Testis (tissue), 3 donors: ENCODE measurements around the gene MAP3K3. TPM values are rescaled to one million over a fixed set of nuclear protein-coding genes. Genes with fewer than 3 reads are reported as not detected.

Source experiments
- DNase-seq: peaks from one replicate; pipeline ENCODE4 v3.0.0-alpha.2; 2019
- H3K27ac ChIP-seq, 2 donors: fragments of 200-600 bp; sonication (generic); one replicate each; pipeline ENCODE4 v1.5.1; 2019
- H3K27me3 ChIP-seq: fragments of 200-600 bp; sonication (generic); one replicate; pipeline ENCODE4 v1.5.1; 2019
- H3K36me3 ChIP-seq: fragments of 200-600 bp; sonication (generic); one replicate; pipeline ENCODE4 v1.5.1; 2017; ENCODE audit warnings: low read depth; ENCODE audit errors: missing control alignments
- H3K4me1 ChIP-seq: fragments of 200-600 bp; sonication (generic); one replicate; pipeline ENCODE4 v1.5.1; 2019
- H3K4me3 ChIP-seq, 2 donors: fragments of 200-600 bp; sonication (generic); one replicate each; pipeline ENCODE4 v1.5.1; 2017 to 2019
- H3K9me3 ChIP-seq: fragments of 200-600 bp; sonication (generic); one replicate; pipeline ENCODE4 v1.5.1; 2017
- POLR2A ChIP-seq: fragments of 450-650 bp; IDR thresholded peaks from one replicate; pipeline ENCODE4 v1.6.1; 2017; ENCODE audit warnings: antibody characterized with exemption, mild to moderate bottlenecking, moderate library complexity
- WGBS, 2 donors: methylation state at CpG; one replicate each; pipeline ENCODE4 v1.1.5; 2018; 5-methylcytosine and 5-hydroxymethylcytosine counted together
- intact Hi-C: fragments of 100-400 bp; cut with DNase I; formaldehyde crosslinking; loops from one replicate; pipeline ENCODE4 v1.15.1; 2023; ENCODE audit warnings: low total_unique reads
- polyA plus RNA-seq: library from polyadenylated mRNA; stranded (reverse); fragments of 350-450 nt; fragmentation: Illumina TruSeq; extraction: RNeasy Lipid Tissue Mini Kit (QIAGEN cat#74804); gene quantifications from one replicate; pipeline ENCODE4 v1.2.3, GENCODE V29; 2014; ENCODE audit warnings: low read depth, low replicate concordance; ENCODE audit not compliant: insufficient read depth
- total RNA-seq, 2 donors: library from RNA; depleted of rRNA; stranded (reverse); fragments of >200 nt; gene quantifications; one replicate each; pipeline ENCODE4 v1.2.3, GENCODE V29; 2016
- TF ChIP-seq, protein P1 (sequence below), 3 experiments: fragments of 450-650 bp in 2 of 3; fragments of 200-600 bp in 1 of 3; sonication (generic) in 1 of 3; IDR thresholded peaks; one replicate each; pipeline ENCODE4 v1.5.1; 2016 to 2019; ENCODE audit warnings: antibody characterized with exemption in 3 of 3, mild to moderate bottlenecking in 2 of 3, moderate library complexity in 1 of 3

The MAP3K3 gene
- total and polyA plus RNA-seq, 3 donors from 2014 or later, result 46.0 to 57.7 (median 57.5) TPM

- H3K9me3 ChIP-seq, result no peaks in the 10 kb centered on the region
- 86 to 87% methylated on average over 1 of the region's 1 CpG for WGBS, 2 donors
- intact Hi-C loops, result no loop called here
- no peak for DNase-seq
- TF ChIP-seq POLR2A, result no peak
- TF ChIP-seq, protein P1, sequence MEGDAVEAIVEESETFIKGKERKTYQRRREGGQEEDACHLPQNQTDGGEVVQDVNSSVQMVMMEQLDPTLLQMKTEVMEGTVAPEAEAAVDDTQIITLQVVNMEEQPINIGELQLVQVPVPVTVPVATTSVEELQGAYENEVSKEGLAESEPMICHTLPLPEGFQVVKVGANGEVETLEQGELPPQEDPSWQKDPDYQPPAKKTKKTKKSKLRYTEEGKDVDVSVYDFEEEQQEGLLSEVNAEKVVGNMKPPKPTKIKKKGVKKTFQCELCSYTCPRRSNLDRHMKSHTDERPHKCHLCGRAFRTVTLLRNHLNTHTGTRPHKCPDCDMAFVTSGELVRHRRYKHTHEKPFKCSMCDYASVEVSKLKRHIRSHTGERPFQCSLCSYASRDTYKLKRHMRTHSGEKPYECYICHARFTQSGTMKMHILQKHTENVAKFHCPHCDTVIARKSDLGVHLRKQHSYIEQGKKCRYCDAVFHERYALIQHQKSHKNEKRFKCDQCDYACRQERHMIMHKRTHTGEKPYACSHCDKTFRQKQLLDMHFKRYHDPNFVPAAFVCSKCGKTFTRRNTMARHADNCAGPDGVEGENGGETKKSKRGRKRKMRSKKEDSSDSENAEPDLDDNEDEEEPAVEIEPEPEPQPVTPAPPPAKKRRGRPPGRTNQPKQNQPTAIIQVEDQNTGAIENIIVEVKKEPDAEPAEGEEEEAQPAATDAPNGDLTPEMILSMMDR (IDR thresholded peaks at IDR 0.05), result no peak
- no peak overlapping the region for H3K27ac ChIP-seq
- no peaks in the 10 kb centered on the region for H3K36me3 ChIP-seq
- no peak overlapping the region for H3K4me3 ChIP-seq
- no peaks in the 10 kb centered on the region for H3K27me3 ChIP-seq
- H3K4me1 ChIP-seq, result no peaks in the 10 kb centered on the region
These were observed 24.2 kb downstream of the MAP3K3 start for GRCh38 chr17:63646488-63646806.

DNA sequence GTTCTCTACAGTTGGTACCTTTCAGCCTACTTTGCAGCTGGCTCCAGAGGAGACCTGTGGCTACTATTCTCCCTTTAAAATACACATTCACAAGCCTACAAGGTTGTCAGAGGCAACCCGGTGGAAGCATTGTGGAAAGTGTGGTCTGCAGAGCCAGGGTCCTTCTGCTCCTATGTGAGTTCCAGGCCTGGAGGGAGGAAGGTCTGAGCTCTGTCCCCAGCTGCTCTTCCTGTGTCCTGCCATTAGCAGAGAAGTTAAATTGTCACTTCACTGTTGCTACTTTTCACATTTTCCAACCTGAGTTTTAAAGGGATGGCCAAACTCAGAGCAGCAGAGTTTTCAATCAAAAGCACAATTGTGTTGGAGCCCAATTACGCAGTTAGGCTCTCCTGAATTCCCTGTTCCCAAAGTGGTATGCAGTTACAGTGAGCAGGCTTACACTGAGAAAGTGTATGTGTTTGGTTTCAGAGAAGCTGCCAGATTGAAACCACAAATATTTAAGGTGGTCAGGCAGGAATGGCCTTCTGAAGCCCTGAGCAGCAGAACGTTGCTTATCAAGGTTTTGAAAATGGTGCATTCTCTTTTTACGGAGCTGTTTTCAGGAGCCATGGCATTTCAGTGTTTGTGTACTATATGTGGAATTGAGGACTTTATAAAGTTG lies 25.0 kb downstream of the MAP3K3 start:
- H3K4me3 ChIP-seq, result no peak overlapping the region
- no peaks in the 10 kb centered on the region for H3K4me1 ChIP-seq
- no peak overlapping the region for H3K27ac ChIP-seq
- H3K27me3 ChIP-seq, result no peaks in the 10 kb centered on the region
- H3K36me3 ChIP-seq, result no peaks in the 10 kb centered on the region
- intact Hi-C loops, result no loop called here
- DNase-seq, result no peak
- 66 to 71% methylated on average over 4 of the region's 4 CpGs for WGBS, 2 donors
- no peak for TF ChIP-seq POLR2A
- TF ChIP-seq, protein P1 (IDR thresholded peaks at IDR 0.05), result no peak
- no peaks in the 10 kb centered on the region for H3K9me3 ChIP-seq

DNA sequence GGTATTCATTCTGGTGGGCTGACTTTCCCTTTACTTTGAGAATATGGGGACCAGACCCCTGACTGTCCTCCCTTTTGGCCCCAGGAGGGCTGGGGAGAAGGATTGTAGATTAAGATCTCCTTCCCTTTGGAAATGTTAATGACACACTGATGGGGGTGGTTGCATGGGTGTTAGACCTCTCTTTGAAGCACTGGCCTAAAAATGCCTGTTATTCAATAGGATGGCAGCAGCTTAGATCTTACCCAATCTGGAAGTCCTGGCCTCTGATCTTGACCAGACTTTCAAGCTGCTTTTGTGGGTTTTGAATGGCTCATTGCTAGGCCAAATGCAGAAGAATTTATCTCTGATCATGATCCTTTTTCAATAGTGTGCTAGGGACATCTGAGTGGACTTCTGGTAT lies 25.7 kb downstream of the MAP3K3 start:
- no peak overlapping the region for H3K4me3 ChIP-seq
- TF ChIP-seq, protein P1 (IDR thresholded peaks at IDR 0.05), result no peak
- no peak for TF ChIP-seq POLR2A
- H3K27me3 ChIP-seq, result no peaks in the 10 kb centered on the region
- intact Hi-C loops, result no loop called here
- no peak overlapping the region for H3K27ac ChIP-seq
- H3K36me3 ChIP-seq, result no peaks in the 10 kb centered on the region
- no peaks in the 10 kb centered on the region for H3K9me3 ChIP-seq
- no peak for DNase-seq
- no peaks in the 10 kb centered on the region for H3K4me1 ChIP-seq

- H3K4me1 ChIP-seq, result no peaks in the 10 kb centered on the region
- no peak overlapping the region for H3K4me3 ChIP-seq
- TF ChIP-seq POLR2A, result no peak
- TF ChIP-seq, protein P1 (IDR thresholded peaks at IDR 0.05), result no peak
- H3K36me3 ChIP-seq, result no peaks in the 10 kb centered on the region
- intact Hi-C loops, result no loop called here
- H3K27me3 ChIP-seq, result no peaks in the 10 kb centered on the region
- no peak for DNase-seq
- no peak overlapping the region for H3K27ac ChIP-seq
- WGBS, 2 donors, result 88 to 90% methylated on average over 1 of the region's 1 CpG
- H3K9me3 ChIP-seq, result no peaks in the 10 kb centered on the region
These were observed 27.6 kb downstream of the MAP3K3 start for GRCh38 chr17:63649813-63650212.

DNA sequence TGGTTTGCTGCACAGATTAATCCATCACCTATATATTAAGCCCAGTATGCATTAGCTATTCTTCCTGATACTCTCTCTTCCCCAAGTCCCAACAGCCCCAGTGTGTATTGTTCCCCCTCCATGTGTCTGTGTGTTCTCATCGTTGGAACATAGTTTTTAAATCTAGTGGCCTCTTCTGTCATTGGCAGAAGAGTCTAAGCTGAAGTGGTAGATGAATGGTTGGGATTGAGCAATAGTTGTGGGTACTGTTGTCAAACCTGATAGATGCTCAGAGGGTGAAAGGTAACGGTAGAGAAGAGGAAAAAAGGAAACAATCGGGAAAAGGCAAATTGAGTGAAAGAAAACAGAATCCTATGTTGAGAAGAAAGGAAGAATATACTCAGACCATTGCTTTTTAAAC lies 29.9 kb downstream of the MAP3K3 start:
- Histone ChIP-seq H3K4me3 (no peak overlapping the region), H3K27me3 (no peaks in the 10 kb centered on the region), H3K9me3 (no peaks in the 10 kb centered on the region), H3K27ac (no peak overlapping the region), H3K4me1 (no peaks in the 10 kb centered on the region), H3K36me3 (no peaks in the 10 kb centered on the region)
- 80 to 82% methylated on average over 3 of the region's 3 CpGs for WGBS, 2 donors
- DNase-seq, result no peak
- no peak for TF ChIP-seq POLR2A
- TF ChIP-seq, protein P1 (IDR thresholded peaks at IDR 0.05), result no peak
- intact Hi-C loops, result no loop called here
